ENCODE measurements around the gene LACTB. TPM values are rescaled to one million over a fixed set of nuclear protein-coding genes. Genes with fewer than 3 reads are reported as not detected.

The LACTB gene
- polyA plus RNA-seq, 3 donors = 17.0 to 19.3 (median 18.1) TPM

- no peak for DNase-seq
Measured at GRCh38 chr15:63118854-63119253, 2.8 kb upstream of the LACTB start.

DNA sequence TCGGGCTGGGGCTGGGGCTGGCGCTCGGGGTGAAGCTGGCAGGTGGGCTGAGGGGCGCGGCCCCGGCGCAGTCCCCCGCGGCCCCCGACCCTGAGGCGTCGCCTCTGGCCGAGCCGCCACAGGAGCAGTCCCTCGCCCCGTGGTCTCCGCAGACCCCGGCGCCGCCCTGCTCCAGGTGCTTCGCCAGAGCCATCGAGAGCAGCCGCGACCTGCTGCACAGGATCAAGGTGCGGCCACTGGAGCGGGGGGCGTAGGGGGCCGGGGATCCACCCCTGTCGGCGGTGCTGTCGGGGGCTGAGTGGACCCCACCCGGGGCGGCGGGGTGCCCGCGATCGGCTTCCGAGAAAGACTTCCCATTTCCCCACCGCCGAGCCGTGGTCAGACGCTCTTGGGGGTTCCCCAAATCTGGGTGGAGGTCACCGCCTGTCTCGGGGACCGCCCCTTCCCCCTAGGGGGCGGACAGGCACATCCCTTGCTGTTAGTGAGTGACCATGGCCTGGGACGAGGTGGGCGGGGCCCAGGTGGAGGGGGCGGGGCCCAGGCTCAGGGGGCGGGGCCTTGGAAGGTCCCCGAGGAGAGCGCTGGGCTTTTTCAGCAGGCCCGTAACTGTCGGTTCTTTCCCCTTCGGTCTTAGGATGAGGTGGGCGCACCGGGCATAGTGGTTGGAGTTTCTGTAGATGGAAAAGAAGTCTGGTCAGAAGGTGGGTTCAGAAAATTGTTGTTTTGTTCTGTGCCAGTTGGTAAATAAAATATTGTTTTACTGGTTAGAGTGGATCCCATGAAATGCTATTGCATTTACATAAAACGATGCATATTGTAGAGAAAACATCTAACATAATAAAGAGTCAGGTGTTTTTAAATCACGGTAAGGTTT lies 578 bp downstream of the LACTB start:
- peak; percentile 73 for DNase-seq

DNA sequence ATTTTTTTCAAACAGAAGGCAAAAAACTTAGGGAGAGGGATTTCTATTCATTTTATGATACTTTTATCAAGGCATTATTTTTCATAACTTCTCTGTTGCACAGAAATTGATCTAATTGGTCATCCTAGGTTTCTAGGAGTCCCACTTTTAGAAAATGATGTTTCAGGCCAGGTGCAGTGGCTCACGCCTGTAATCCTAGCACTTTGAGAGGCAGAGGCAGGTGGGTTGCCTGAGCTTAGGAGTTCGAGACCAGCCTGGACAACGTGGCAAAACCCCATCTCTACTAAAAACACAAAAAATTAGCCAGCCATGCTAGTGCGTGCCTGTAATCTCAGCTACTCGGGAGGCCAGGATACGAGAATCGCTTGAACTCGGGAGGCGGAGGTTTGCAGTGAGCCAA lies 2.8 kb downstream of the LACTB start:
- no peak for DNase-seq

DNA sequence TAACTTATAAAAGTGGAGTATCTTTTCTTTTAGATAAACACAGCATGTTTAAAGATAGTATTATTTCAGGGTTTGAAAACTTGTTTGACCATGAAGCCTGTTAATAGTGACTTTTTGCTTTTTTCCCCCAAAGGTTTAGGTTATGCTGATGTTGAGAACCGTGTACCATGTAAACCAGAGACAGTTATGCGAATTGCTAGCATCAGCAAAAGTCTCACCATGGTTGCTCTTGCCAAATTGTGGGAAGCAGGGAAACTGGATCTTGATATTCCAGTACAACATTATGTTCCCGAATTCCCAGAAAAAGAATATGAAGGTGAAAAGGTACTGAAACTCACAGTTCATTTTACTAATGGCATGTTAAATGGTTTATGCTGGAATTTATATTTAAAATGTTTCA lies 5.1 kb downstream of the LACTB start:
- no peak for DNase-seq

DNA sequence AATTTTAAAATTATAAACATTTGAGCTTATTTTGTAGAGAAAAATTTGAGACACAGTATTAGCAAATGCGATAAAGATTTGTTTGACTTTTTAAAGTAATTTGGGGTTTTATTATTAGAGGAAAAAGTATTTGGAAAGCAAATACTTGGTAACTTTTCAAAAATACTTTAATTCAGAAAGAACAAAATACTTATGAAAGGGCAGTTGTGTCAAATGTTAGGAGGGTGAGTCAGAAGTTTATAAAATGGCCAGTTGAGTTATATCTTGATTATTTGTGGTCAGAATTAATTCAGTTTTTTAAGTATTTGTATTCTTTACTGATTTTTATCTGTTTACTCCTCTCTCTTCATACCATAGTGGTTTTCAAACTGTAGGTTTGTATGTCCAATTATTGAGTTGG lies 12.1 kb downstream of the LACTB start:
- no peak for DNase-seq

DNA sequence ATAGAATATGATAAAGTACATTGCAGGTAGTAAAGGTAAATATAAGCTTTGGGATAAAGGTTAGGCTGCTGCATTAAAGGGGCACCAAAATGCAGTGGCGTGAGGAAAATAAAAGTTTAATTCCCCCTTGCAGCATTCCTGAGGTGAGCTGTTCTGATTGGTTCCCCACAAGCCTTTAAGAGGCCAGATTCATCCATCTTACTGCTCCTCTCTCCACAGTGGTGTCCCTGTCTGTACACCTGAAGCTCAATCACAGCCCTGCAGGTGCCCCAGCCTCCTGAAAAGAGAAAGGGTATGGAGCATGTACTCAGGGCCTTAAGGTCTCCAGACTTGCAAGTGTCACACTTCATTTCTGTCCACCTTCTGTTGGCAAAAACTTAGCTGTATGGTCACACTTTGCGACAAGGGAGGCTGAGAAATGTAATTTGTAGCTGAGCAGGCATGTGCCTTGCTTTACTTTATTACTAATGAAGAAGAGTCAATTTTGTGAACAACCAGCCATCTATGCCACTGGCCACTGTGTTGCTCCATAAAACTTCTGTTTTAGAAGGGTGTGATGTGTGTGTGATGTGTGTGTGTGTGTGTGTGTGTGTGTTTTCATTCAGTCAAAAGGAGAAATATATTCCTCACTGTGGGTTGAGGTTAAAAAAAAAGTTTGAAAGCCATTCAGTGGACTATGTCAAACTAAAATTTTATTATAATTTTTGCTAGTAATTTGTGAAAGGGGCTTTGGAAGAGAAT lies 12.8 kb downstream of the LACTB start:
- no peak for DNase-seq

GRCh38 chr15:63135281-63135680 lies 13.6 kb downstream of the LACTB start:
- DNase-seq = no peak

DNA sequence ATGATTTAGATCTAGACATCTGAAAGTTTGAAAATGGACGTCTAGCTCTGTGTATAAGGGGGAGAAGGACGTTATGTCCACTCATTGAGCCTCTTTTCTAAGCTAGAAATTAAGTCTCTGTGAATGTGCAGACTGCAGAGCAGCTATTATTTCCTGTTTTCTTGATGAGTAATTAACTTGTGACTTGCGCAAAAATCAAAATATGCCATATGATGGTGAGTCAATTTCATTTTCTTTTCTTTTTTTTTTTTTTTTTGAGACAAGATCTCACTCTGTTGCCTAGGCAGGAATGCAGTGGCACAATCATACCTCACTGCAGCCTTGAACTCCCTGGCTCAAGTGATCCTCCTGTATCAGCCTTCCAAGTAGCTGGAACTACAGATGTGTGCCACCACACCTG lies 14.1 kb downstream of the LACTB start:
- DNase-seq = no peak

DNA sequence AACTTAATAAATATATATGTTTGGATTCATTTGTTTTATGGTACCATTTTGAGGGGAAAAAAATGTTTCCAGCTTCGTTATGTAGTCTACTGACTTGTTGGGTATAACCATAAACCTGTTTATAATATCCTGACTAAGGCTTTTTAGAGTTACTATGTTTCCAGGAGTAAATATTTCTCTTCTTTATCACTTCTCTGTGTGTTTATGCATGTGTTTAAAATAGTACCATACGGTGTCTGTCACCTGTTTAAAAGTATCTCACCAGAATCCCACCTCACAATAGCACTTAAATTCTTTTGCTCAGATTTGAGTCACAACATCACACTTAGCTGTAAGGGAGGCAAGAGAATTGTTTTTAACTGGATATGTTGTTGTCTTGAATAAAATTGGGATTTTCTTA lies 15.1 kb downstream of the LACTB start:
- no peak for DNase-seq

- no peak for DNase-seq
Measured at GRCh38 chr15:63140936-63141335, 19.3 kb downstream of the LACTB start.

- DNase-seq = no peak
Measured at GRCh38 chr15:63145426-63145825, 23.8 kb downstream of the LACTB start.

GRCh38 chr15:63146684-63147083 lies 25.0 kb downstream of the LACTB start:
- DNase-seq = no peak

- no peak for DNase-seq
Measured at GRCh38 chr15:63151665-63152064, 30.0 kb downstream of the LACTB start.

- no peak for DNase-seq
Measured at GRCh38 chr15:63155486-63155885, 33.8 kb downstream of the LACTB start.

DNA sequence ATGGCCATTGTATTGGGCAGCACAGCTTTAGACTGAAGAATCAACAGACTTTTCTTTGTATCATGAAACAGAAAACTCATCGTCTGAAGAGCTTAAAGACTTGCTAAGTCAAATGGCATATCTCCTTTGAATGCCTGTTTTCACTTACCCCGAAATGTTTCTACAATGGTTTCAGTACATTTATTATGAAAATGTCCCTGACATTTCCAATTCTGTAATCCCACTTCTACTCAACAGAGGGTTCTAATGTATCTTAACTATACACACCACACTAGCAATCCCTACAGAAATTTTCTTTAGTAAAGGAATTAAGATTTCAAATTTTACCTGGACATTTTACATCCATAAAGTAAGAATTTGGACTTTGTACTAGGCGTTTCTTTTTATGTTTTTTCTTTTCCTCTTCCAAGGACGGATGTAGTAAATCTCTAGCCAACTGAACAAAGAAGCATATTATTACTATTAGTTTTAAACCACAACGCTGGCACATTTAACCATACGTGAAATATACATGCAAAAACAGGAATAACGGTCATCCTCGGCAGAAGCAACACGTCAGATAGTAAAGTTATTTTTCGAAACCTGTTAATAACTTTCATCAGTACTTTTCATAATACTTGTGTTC lies 34.5 kb downstream of the LACTB start:
- no peak for DNase-seq

DNA sequence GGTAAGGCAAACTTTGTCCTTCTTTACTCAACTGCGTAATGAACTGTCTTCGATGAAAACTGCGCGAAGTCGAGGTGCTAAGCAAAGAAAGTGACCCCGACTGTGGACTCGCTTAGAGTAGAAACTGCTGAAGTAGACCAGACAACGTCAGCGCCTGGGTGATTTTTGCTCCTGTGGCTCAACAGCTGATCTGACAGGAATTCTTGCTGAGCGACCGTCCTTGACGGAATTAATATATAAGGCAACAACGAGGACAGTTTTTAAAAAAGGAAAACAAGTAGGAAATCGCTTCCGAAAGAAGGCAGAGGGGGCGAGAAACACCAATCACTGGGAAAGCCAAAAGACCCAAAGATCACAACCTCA lies 35.1 kb downstream of the LACTB start:
- peak; percentile 61 for DNase-seq

DNA sequence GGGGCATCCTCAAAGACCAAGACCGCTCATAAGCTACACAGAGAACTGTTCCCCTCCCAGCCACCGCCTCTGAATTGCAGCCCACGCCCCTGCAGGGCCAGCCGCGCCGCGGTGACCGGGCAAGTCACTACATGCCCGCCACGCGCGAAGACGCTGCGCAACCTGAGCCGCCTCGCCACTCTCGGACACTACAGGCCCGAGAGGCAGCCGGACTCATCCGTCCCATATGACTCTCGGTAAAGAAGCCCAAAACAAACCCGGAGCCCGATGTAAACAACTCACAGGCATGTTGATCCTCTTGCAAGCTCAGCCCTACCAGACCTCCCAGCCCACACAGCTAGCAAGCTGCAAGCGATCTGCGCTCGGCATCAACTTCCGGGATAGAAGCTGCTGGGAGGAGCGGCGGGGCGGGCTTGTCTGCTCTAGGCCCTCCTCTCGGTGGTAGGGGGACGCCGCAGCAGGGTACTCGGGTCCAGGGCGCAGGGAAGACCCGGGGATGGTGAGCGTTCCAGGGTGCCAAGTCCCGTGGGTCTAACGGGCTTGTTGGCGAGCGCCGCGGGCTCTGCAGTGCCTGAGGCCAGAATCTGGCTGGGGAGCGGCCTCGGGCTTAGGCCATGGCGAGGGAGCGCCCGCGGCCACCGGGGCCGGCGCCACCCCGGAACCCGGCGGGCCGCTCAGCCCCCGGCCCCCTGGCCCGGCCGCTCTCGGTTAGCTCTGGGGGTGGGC lies 35.6 kb downstream of the LACTB start, which contains the start of gene RPS27L:
RPS27L (minus strand) TSS at position 360 of the 726 bp plus-strand sequence; CDS start at position 288, 72 bp downstream.
- peak; percentile 94 for DNase-seq

GRCh38 chr15:63157891-63158431 lies 36.3 kb downstream of the LACTB start:
- peak; percentile 84 for DNase-seq

- no peak for DNase-seq
Measured at GRCh38 chr15:63160638-63161037, 39.0 kb downstream of the LACTB start.

DNA sequence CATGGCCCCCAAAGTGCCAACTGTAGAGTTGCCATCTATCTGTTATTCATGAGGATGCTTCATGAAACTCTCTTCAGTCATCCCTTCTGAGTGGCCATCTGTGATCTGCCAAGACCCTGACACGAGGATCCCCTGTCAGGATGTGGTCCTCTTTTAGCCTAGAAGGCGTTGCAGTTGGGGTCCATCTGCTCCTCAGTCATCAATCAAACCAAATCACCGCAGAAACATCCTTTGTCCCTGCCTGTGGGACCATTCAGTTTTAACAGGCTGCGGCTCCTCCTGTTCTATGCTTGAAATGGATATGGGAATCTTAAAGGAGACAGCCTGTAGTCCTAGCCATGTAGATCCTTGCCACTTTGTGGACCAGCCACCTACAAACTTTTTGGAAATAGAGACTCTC lies 41.6 kb downstream of the LACTB start:
- DNase-seq = no peak

DNA sequence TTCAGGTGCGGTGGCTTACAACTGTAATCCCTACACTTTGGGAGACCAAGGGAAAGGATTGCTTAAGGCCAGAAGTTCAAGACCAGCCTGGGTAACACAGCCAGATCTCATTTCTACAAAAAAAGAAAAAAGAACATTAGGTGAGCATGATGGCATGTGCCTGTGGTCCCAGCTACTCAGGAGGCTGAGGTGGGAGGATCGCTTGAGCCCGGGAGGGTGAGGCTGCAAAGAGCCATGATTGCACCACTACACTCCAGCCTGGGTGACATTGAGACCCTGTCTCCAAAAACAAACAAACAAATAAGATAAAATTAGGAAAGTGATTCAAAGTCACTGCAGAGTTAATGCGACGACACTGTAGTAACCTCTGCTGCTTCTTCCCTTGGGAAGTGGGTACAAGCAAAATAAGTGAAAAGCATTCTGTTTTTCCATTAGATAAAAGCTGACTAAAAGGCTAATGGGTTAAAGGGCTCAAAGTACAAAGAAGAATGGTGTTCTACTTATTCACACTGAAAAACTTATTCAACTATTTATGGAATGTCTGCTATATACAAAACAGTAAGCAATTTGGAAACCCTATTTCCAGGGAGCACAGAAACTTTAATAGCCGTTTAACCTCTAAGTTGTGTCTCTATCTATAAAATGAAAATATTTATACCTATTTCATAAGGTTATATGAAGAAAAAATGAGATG lies 43.7 kb downstream of the LACTB start:
- no peak for DNase-seq
